HFFc6 (cell line): ENCODE results near the gene HOXA5. TPM values are rescaled to one million over a fixed set of nuclear protein-coding genes. Genes with fewer than 3 reads are reported as not detected.

Source experiments
- DNase-seq: peaks from one replicate; pipeline ENCODE4 v3.0.0-alpha.2; 2018
- H3K27ac Mint-ChIP-seq: 2 replicates; pipeline ENCODE4 v1.8.0; 2020; ENCODE audit warnings: mild to moderate bottlenecking, mixed read lengths
- H3K27me3 Mint-ChIP-seq: 2 replicates; pipeline ENCODE4 v1.8.0; 2021; ENCODE audit warnings: mild to moderate bottlenecking, moderate library complexity, mixed read lengths; ENCODE audit not compliant: insufficient read depth
- H3K36me3 Mint-ChIP-seq: 2 replicates; pipeline ENCODE4 v1.8.0; 2021; ENCODE audit warnings: low read depth, mixed read lengths
- H3K4me1 Mint-ChIP-seq: 2 replicates; pipeline ENCODE4 v1.8.0; 2020; ENCODE audit warnings: low read depth, mixed read lengths
- H3K4me3 Mint-ChIP-seq: 2 replicates; pipeline ENCODE4 v1.8.0; 2020; ENCODE audit warnings: mild to moderate bottlenecking, moderate library complexity, mixed read lengths
- H3K9me3 Mint-ChIP-seq: 2 replicates; pipeline ENCODE4 v1.8.0; 2020; ENCODE audit warnings: mild to moderate bottlenecking, mixed read lengths
- total RNA-seq, 6 experiments: library from RNA; stranded (reverse); fragmentation: NEBNext Ultra II Directional; extraction: Animal tissue kit (Norgen Biotek cat#: 25700); gene quantifications; 2 replicates in 1 of 6; 3 replicates in 5 of 6; pipeline ENCODE4 v1.2.3, GENCODE V29; 2021
- TF ChIP-seq, protein P1 (sequence below): fragments of 200-600 bp; sonication (generic); IDR thresholded peaks from 2 replicates; pipeline ENCODE4 v1.5.0; 2021; ENCODE audit warnings: antibody characterized with exemption, mild to moderate bottlenecking

The HOXA5 gene
- total RNA-seq, 6 experiments from 2014 or later = 2.0 to 3.8 (median 2.8) TPM

DNA sequence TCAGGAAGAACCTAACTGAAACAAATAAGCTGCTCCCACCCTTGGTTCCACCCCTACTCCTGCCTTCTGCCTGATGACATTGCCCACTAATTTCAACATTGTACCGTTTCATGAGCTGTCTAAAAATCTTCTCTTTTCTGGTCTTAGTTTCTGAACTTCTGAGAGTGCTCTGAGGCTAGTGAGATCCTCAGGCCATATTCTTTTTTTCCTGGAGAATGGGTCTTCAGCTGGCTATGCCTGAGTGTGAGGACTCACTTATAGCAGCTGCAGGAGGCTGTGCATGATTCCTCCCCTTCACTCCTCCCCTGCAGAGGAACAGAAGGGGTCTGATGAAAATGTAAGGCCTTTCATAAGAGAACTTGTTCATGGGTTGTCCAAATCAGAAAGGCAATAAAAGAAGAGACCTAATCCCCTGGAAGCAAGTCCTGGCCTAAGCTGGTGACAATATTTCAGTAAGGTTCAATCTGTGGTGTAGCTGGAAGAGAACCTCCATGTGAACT is 24.0 kb downstream of the HOXA5 start:
- Mint-ChIP-seq H3K36me3 (no peaks in the 10 kb centered on the region; the same call in 1 of the 2 replicates), H3K9me3 (no peaks in the 10 kb centered on the region), H3K27me3 (peaks cover 30% of the 10 kb centered on the region), H3K4me3 (no peak overlapping the region), H3K27ac (no peak overlapping the region), H3K4me1 (peaks cover 21% of the 10 kb centered on the region)
- TF ChIP-seq, protein P1, sequence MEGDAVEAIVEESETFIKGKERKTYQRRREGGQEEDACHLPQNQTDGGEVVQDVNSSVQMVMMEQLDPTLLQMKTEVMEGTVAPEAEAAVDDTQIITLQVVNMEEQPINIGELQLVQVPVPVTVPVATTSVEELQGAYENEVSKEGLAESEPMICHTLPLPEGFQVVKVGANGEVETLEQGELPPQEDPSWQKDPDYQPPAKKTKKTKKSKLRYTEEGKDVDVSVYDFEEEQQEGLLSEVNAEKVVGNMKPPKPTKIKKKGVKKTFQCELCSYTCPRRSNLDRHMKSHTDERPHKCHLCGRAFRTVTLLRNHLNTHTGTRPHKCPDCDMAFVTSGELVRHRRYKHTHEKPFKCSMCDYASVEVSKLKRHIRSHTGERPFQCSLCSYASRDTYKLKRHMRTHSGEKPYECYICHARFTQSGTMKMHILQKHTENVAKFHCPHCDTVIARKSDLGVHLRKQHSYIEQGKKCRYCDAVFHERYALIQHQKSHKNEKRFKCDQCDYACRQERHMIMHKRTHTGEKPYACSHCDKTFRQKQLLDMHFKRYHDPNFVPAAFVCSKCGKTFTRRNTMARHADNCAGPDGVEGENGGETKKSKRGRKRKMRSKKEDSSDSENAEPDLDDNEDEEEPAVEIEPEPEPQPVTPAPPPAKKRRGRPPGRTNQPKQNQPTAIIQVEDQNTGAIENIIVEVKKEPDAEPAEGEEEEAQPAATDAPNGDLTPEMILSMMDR = no peak
- no peak for DNase-seq

DNA sequence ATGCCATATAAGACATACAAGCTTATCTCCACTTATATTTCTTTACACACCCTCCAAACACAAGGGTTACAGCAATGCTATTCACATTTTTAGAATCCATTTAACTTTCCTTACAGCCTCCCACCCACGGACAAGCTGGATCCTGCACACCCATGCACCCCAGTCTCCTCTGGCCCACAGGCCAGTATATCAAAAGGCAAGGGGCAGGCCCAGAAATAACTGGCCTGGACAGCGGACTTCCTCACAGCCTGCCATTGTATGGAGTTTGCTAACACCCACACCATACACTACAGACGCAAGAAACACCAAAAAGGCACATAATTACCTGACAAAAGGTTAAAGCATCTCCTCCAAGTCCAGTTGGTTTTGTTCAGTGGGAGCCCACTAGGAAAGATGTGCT is 24.9 kb downstream of the HOXA5 start:
- Mint-ChIP-seq H3K27ac (no peak overlapping the region), H3K4me3 (no peak overlapping the region), H3K36me3 (no peaks in the 10 kb centered on the region; the same call in 1 of the 2 replicates), H3K4me1 (peaks cover 16% of the 10 kb centered on the region), H3K9me3 (no peaks in the 10 kb centered on the region), H3K27me3 (peaks cover 27% of the 10 kb centered on the region)
- TF ChIP-seq, protein P1 = no peak
- no peak for DNase-seq

DNA sequence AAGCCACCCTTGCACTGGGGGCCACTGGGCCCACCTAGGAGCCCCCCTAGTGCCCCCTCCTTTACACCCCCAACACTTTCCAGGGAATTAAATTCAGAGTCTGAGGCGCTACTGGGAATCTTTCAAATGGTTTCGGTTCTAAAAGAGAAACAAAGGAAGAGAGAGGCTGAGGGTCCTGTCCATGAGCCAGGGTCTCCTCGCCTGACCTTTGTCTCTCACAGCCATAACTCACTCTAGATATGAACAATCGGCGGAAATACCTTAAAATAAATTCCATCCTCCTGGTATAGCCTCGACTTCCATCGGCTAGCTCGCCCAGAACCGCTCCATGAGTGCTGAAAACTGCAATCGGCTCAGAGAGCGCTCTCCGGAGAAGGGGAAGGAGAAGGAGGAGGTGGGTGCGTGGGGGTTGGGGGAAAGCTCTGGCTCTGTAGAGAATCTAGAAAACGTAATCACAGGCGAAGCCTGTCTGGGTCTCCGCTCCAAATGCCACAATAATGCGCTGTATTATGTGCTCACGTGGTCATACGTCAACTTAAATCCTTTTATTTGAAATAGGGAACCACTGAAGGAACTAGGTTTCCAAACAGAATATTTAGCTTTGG is 25.5 kb downstream of the HOXA5 start:
- Mint-ChIP-seq H3K4me3 (no peak overlapping the region), H3K27me3 (peaks cover 25% of the 10 kb centered on the region), H3K4me1 (peaks cover 15% of the 10 kb centered on the region), H3K9me3 (no peaks in the 10 kb centered on the region), H3K27ac (no peak overlapping the region), H3K36me3 (no peaks in the 10 kb centered on the region; the same call in 1 of the 2 replicates)
- no peak for DNase-seq
- TF ChIP-seq, protein P1 = no peak

DNA sequence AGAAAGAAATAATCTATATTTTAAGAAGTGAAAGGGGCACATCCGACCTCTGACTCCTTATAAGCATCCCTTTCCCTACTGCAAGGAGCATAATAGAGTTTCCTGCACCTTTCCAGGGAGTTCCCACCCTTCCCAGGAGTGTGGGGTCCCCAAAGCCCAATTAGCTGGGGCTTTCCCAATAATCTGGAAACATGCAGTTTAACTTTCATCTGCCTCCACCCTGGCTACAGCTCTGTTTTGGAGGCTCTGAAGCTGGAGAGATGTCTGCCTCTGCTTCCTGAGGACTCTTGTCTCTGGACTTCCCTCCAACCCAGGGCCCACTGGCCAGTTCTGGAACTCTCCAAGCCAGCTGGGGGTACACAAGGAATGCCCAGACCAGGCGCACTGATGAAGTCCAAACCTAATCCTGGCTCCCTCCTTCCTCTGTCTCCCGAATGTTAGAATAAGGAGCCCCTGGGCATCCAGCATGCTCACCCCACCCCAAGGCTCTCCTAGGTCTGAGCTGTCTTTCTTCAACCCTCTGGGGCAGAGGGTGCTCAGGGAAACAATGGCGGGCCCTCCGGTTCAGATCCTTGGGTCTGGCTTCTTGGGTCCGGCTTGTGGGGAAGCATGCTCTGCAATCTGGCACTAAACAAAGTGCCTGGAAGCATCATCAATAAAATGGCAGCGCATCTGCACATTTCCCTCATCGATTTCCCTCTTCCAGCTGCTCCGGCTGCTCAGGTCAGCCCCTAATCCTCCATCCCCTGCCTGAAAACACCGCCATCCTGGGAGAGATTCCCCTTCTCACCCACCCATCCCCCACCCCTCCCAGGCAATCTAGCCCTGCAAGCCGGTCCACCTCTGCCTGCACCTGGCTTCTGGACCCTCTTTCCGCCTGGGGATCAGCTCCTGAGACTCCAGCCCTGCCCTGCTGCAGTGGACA is 26.3 kb downstream of the HOXA5 start:
- Mint-ChIP-seq H3K4me3 (no peak overlapping the region), H3K36me3 (no peaks in the 10 kb centered on the region; the same call in 1 of the 2 replicates), H3K9me3 (no peaks in the 10 kb centered on the region), H3K27ac (no peak overlapping the region), H3K27me3 (peaks cover 22% of the 10 kb centered on the region), H3K4me1 (peaks cover 15% of the 10 kb centered on the region)
- no peak for DNase-seq
- TF ChIP-seq, protein P1 = no peak

DNA sequence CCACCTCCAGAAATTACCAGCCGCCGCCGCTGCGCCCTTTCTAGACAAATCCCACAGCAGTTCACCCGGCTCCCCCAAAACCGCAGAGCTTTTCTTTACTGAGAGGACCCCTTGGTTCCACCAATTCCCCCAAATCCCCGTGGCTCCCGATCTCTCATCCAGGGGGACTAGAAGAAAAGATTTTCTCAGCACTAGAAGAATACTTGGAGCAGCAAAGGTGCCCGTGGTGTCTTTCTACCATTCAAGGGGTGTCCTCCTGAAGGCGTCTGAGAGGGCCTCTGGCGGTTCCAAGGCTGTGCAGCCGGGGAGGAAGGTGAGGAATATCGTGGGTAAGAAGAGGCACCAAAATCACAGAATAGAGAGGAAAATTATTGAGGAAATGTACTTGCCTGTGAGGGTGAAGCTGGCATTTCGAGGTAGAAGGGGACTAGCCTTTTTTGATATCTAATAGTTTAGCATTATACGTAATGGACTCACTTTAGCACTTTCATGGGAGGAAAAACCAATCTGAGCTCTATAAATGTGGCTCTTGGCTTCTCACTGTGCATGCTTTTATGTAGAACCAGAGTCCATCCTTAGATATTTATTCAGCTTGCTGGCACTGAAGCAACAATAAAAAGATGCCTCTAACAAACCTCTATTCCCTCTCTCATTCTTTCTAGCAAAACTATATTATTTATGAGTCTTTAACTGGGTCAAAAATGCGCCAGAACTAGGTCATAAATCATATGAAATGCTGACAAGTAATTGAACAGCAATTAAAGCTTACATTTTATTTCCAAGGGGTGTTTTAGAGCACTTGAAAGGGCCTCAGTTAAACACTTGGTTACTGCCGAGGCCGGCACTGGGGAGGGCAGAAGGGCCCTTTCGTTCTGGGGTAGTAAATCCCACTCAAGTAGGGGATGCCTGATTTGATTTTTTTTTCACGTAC is 27.2 kb downstream of the HOXA5 start:
- no peaks in the 10 kb centered on the region for H3K9me3 Mint-ChIP-seq

More for the DNA sequence above, 27.2 kb downstream of the HOXA5 start:
- Mint-ChIP-seq H3K27me3 (peaks cover 22% of the 10 kb centered on the region), H3K36me3 (no peaks in the 10 kb centered on the region; the same call in 1 of the 2 replicates), H3K4me3 (no peak overlapping the region), H3K4me1 (peaks cover 23% of the 10 kb centered on the region), H3K27ac (no peak overlapping the region)
- TF ChIP-seq, protein P1 = no peak
- no peak for DNase-seq
